GM19468 (cell line): Measurements from ENCODE around the gene GID4.
"Not testable (repeated sequence)": the region's sequence is repeated elsewhere in the genome, so short reads cannot be mapped to it uniquely, and the experiment has no call there.

ENCODE experiments used
- ATAC-seq: cut with Tn5 transposase; IDR thresholded peaks from one replicate; pipeline ENCODE4 v1.9.1; 2021; ENCODE audit warnings: mild to moderate bottlenecking, moderate library complexity, moderate number of reproducible peaks; ENCODE audit not compliant: unreplicated experiment; ENCODE audit errors: extremely low read depth

The GID4 gene

GRCh38 chr17:18038861-18039534 lies at the start of gene GID4, which contains the start of gene ATPAF2:
Gene GID4 (plus strand): TSS chr17:18039408. CDS start chr17:18039465, 57 bp downstream.
Gene ATPAF2 (minus strand): TSS chr17:18039168. CDS start chr17:18039013, 155 bp downstream.
- ATAC-seq = peak; percentile 95

- no peak for ATAC-seq
Measured at GRCh38 chr17:17989618-17990017, 49.6 kb upstream of the GID4 start.

- ATAC-seq = no peak
Measured at GRCh38 chr17:17990282-17990681, 48.9 kb upstream of the GID4 start.

GRCh38 chr17:17993366-17993765 lies 45.8 kb upstream of the GID4 start:
- ATAC-seq = no peak

- no peak for ATAC-seq
Measured at GRCh38 chr17:17993852-17994251, 45.4 kb upstream of the GID4 start.

GRCh38 chr17:17994271-17995069 lies 44.7 kb upstream of the GID4 start:
- ATAC-seq = no peak

GRCh38 chr17:17995887-17996286 lies 43.3 kb upstream of the GID4 start:
- ATAC-seq = not testable (repeated sequence)

GRCh38 chr17:17998934-17999333 lies 40.3 kb upstream of the GID4 start:
- ATAC-seq = no peak

GRCh38 chr17:17999364-18000029 lies 39.7 kb upstream of the GID4 start:
- no peak for ATAC-seq

- ATAC-seq = no peak
Measured at GRCh38 chr17:18000030-18000408, 39.2 kb upstream of the GID4 start.

- no peak for ATAC-seq
Measured at GRCh38 chr17:18002171-18002570, 37.0 kb upstream of the GID4 start.

GRCh38 chr17:18004345-18004744 lies 34.9 kb upstream of the GID4 start:
- ATAC-seq = no peak

- no peak for ATAC-seq
Measured at GRCh38 chr17:18004884-18005305, 34.3 kb upstream of the GID4 start.

- ATAC-seq = no peak
Measured at GRCh38 chr17:18005496-18005895, 33.7 kb upstream of the GID4 start.

GRCh38 chr17:18006495-18007239 lies 32.5 kb upstream of the GID4 start:
- ATAC-seq = no peak

GRCh38 chr17:18008496-18009268 lies 30.5 kb upstream of the GID4 start:
- ATAC-seq = no peak

- no peak for ATAC-seq
Measured at GRCh38 chr17:18009609-18010420, 29.4 kb upstream of the GID4 start.

GRCh38 chr17:18011286-18011685 lies 27.9 kb upstream of the GID4 start:
- no peak for ATAC-seq

- ATAC-seq = no peak
Measured at GRCh38 chr17:18014006-18014405, 25.2 kb upstream of the GID4 start.
